ENCODE results near the gene BCLAF1.
"Not testable (repeated sequence)": the region's sequence is repeated elsewhere in the genome, so short reads cannot be mapped to it uniquely, and the experiment has no call there.

Gene BCLAF1

GRCh38 chr6:136309171-136309570 is 19.5 kb upstream of the BCLAF1 start:
- no peak for DNase-seq

- DNase-seq: not testable (repeated sequence)
Observed at GRCh38 chr6:136308469-136308868, 18.8 kb upstream of the BCLAF1 start.

GRCh38 chr6:136307351-136307750 is 17.7 kb upstream of the BCLAF1 start:
- no peak for DNase-seq

- DNase-seq: no peak
Observed at GRCh38 chr6:136306466-136306865, 16.8 kb upstream of the BCLAF1 start.

GRCh38 chr6:136304410-136304809 is 14.8 kb upstream of the BCLAF1 start:
- no peak for DNase-seq

GRCh38 chr6:136303516-136303915 is 13.9 kb upstream of the BCLAF1 start:
- DNase-seq: peak; percentile 65 to 72 (median 70)

GRCh38 chr6:136294621-136295020 is 5.0 kb upstream of the BCLAF1 start:
- DNase-seq: no peak

GRCh38 chr6:136290410-136291010 is 864 bp upstream of the BCLAF1 start:
- peak; percentile 73 to 77 (median 76) for DNase-seq

GRCh38 chr6:136289327-136289578 is 393 bp downstream of the BCLAF1 start:
- peak; percentile 95 to 97 (median 97) for DNase-seq

- DNase-seq: peak; percentile 89 to 97 (median 92)
Observed at GRCh38 chr6:136288566-136289326, 900 bp downstream of the BCLAF1 start.

- peak; percentile 66 to 87 (median 84) for DNase-seq
Observed at GRCh38 chr6:136284909-136285308, 4.7 kb downstream of the BCLAF1 start.

GRCh38 chr6:136282906-136283305 is 6.7 kb downstream of the BCLAF1 start:
- no peak for DNase-seq

- DNase-seq: no peak
Observed at GRCh38 chr6:136280032-136280609, 9.5 kb downstream of the BCLAF1 start.

- DNase-seq: peak in 1 of 3 donors; percentile 19
Observed at GRCh38 chr6:136274062-136274461, 15.6 kb downstream of the BCLAF1 start.

GRCh38 chr6:136265101-136265500 is 24.5 kb downstream of the BCLAF1 start:
- no peak for DNase-seq

GRCh38 chr6:136262940-136263339 is 26.7 kb downstream of the BCLAF1 start:
- no peak for DNase-seq

- DNase-seq: peak in 1 of 3 donors; percentile 17
Observed at GRCh38 chr6:136254851-136255466, 34.7 kb downstream of the BCLAF1 start.

GRCh38 chr6:136253734-136254133 is 35.9 kb downstream of the BCLAF1 start:
- no peak for DNase-seq

GRCh38 chr6:136252441-136252840 is 37.2 kb downstream of the BCLAF1 start:
- no peak for DNase-seq

GRCh38 chr6:136251394-136251793 is 38.3 kb downstream of the BCLAF1 start:
- DNase-seq: no peak

- DNase-seq: no peak
Observed at GRCh38 chr6:136250686-136251008, 39.0 kb downstream of the BCLAF1 start.

GRCh38 chr6:136249811-136250685 is 39.6 kb downstream of the BCLAF1 start, which contains the start of gene MTFR2:
MTFR2 (minus strand) TSS chr6:136250311; CDS start chr6:136249099, 1,212 bp downstream.
- DNase-seq: peak; percentile 96 to 100 (median 99)

GRCh38 chr6:136249336-136249735 is 40.3 kb downstream of the BCLAF1 start:
- peak in 2 of 3 donors; percentile 31 to 34 for DNase-seq
